T47D (cell line): ENCODE results near the gene RRP1.

ENCODE experiments used
- DNase-seq, 2 experiments: peaks; one replicate each; pipeline versions ENCODE4 v3.0.0 to v3.0.0-alpha.2; 2011 to 2012; ENCODE audit warnings: low read depth in 1 of 2, low spot score in 1 of 2
- JUND ChIP-seq: IDR thresholded peaks from 2 replicates; pipeline ENCODE4 v1.6.1; 2012; ENCODE audit warnings: low read depth
- in situ Hi-C: cut with HindIII; loops from 2 replicates; pipeline ENCODE4 v1.10.0; 2016; ENCODE audit warnings: low sequenced_read_pairs, low pct_unique_long_range_greater_than_20kb

Gene RRP1

DNA sequence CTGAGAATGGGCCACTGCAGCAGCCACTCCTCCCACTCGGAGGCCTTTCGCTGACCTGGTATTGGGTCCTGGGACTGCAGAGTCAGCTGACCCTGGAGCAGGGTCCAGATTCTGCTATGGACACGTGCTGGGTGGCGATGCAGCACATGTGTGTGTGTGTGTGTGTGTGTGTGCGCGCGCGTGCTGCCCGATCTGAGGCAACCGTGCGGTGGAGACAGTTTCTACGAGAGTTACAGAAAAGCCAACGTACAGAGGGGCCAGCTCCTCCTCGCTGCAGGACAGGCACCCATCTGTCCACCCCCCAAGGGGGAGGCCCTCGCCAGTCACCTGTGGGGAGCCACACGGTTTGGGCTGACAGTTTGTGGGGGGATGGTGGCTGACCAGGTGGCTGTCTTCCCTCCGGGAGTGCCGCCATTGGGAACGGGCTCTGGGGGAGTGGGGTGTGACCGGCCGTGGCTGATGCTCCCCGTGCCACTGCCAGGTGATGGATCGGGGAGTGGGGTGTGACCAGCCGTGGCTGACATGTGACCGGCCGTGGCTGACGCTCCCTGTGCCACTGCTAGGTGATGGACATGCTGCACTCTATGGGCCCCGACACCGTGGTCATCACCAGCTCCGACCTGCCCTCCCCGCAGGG, 37.3 kb upstream of the RRP1 start:
- no peak for TF ChIP-seq JUND
- in situ Hi-C loops, result no loop called here
- DNase-seq, result no peak

DNA sequence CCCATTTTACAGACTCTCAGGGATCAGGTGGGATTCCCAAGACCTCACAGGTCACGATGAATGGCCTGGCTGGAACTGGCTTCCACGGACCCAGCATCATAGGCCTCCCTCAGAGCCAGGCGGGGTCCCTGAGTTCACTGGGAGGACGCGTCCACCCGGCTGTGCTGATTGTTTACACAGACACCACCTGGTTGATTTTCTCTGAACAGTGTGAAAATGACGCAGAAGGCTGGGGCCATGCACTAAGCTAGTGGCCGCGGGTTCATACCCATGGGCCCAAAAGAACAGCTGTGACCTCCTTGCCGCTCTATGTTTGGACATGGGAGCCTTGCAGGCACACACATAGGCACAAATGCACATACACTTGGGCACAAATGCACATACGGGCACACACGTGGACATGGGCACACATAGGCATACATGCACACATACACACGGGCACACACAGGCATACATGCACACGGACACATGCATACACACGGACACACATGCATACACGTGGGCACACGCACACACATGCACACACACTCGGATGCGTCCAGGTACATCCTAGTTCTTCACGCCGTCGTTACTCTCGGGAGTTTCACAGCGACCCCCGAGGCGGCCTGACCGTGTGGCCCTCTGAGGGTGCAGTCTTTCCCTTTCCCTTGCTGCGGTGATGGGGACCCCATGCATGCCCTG, 36.5 kb upstream of the RRP1 start:
- no peak for DNase-seq
- TF ChIP-seq JUND, result no peak
- in situ Hi-C loops, result no loop called here

DNA sequence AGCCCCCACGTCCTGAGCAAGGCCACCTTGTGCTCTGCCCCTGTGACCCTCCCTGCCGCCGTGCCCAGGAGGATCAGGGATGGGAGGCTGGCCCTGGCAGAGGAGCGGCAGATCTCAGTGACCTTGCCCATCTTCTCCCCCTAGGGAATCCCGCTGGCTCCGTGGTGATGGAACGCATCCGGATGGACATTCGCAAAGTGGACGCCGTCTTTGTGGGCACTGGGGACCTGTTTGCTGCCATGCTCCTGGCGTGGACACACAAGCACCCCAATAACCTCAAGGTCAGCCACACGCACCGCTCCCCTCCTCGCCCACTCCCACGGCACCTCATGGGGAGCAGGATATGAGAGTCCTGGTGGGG, 36.0 kb upstream of the RRP1 start:
- in situ Hi-C loops, result no loop called here
- TF ChIP-seq JUND, result no peak
- no peak for DNase-seq

DNA sequence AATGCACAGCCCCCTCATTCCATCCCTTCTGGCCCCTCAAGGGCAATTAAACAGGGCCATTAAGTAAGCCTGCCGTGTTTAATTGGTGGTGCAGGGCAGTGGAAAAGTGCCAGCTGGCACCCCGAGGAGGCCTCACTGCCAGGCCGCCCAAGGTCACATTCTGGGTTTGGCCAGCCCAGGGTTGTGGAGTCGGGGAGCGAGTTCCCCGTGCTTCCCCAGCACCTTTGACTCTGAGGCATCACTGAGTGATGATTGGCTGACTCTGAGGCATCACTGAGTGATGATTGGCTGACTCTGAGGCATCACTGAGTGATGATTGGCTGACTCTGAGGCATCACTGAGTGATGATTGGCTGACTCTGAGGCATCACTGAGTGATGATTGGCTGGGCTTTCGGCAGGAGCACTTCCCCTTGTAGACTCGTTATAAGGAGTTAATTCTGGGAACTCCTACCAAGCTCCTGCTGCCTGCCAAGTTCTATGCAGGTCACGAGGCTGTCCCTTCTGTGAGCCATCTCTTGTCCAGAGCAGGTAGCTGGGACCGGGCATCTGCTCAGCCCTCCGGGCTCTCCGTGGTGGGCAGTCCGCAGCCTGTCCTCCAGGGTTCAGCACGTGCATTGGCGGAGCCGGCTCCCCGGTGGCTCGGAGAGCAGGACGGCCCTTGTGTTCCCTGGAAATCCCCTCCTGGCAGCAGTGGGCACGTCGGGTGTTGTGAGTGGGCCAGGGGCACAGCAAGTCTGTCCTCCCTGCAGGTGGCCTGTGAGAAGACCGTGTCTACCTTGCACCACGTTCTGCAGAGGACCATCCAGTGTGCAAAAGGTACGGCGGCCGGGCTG, 34.2 kb upstream of the RRP1 start:
- no peak for DNase-seq
- TF ChIP-seq JUND, result no peak
- in situ Hi-C loops, result no loop called here

DNA sequence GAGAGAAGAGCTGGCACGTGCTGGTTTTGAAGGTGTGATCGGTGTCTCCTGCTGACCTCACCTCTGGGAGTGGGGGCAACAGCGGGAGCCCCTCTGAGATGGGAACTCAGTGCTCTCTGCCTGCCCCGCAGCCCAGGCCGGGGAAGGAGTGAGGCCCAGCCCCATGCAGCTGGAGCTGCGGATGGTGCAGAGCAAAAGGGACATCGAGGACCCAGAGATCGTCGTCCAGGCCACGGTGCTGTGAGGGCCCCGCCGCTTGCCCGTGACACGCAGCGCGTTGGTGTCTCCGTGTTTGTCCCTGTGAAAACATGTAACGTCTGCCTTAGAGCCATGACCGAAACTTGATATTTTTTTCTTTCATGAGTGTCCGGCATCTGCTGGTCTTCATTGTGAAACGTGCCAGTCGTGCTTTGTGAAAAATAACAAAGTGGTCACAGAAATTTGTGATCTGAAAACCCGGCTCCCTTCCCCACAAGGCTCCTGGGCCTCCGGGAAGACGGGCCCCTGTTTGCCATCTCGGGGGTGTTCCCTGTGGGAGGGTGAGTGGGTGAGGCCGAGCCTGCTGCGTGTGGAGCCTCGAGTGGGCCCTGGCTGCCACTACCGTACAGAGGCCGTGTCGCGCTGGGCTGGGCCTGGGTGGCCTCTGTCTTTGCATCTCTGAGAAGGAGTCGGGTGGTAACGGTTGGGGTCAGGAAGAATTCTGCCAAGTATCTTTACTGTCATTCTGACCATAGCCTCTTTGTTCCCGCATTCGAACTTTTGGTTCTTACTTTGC, 33.4 kb upstream of the RRP1 start:
- in situ Hi-C loops, result no loop called here
- DNase-seq, result no peak
- no peak for TF ChIP-seq JUND

DNA sequence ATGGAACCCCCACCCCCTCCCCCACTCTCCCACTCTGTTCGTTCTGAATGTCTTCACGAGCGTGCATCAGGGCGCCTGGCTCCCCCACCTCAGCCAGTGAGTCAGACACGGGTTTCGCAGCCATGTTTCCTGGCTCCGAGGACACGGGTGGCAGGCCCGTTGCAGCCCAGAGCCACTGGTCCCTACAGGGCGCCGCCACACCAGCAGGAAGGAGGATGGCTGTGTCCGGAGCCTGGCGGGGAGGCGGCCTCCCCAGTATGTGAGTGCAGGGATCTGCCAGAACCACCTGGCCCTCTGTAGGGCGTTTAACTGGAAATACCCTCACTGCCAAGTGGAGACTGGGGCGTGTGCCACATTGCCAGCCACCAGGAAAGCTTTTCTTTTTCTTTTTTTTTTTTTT, 31.8 kb upstream of the RRP1 start:
- in situ Hi-C loops, result no loop called here
- no peak for TF ChIP-seq JUND
- DNase-seq, result no peak

DNA sequence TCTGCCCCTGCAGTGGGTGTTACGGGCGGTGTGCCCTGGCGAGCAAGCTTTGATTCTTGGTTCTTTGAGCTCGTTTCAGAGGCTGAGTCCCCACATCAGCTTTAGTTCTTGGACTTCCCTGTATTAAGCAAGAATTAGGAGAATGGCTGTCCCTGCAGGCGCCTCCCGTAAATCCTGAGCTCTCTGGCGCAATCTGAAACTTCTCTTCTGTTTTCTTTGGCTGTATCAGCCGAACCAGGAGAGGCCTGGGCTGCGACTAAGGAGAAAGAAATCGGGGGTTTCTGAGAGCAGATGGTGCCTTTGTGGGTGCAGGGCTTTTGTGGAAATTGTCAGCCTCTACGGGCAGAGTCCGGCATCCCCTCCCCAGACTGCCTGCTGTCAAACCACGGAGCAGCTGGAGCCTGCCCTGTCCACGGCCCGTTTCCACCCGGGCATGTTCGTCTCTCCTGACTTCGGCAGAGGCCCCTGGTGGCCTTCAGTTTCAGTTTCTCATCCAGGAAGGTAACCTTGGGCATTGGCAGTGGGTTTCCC, 31.2 kb upstream of the RRP1 start:
- no peak for TF ChIP-seq JUND
- in situ Hi-C loops, result no loop called here
- DNase-seq, result no peak

DNA sequence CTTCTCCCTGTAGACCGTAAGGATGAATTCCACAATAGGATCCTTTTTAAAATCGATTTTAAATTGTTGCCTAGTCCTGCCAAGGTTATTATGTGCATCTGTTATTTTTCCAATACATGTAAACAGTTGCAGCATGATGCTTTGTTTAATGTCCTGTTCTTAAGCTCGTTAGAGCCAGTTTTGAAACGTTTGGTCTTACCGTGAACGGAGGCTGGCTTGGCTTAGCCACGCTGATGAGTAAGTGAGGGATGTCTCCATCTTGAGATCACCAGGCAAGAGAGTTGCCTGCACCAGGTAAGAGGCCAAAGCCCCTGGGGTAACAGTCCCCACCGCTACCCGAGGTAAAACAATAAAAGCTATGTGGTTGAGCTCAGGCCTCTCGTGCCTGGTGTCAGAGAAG, 30.6 kb upstream of the RRP1 start:
- in situ Hi-C loops, result no loop called here
- DNase-seq, result no peak
- TF ChIP-seq JUND, result no peak

DNA sequence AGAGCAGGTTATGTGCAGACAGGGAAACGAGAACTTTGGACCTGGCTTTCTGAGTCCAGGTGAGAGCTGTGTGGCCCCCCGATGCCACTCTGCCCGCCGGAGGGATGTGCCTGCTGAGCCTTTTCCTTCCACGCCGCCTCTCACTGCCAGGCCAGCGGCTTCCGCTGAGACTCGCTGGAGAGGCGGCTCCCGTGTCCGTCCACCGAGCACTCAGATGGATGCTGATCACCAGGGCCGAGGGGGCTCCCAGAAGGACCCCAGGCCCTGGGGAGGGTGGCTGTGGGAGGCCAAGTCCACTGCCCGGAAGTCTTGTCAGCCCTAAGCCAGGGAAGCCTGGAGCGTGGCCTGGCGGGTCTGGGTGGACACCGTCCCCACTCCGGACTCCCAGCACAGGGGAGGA, 29.7 kb upstream of the RRP1 start:
- DNase-seq, result no peak
- in situ Hi-C loops, result no loop called here
- no peak for TF ChIP-seq JUND

DNA sequence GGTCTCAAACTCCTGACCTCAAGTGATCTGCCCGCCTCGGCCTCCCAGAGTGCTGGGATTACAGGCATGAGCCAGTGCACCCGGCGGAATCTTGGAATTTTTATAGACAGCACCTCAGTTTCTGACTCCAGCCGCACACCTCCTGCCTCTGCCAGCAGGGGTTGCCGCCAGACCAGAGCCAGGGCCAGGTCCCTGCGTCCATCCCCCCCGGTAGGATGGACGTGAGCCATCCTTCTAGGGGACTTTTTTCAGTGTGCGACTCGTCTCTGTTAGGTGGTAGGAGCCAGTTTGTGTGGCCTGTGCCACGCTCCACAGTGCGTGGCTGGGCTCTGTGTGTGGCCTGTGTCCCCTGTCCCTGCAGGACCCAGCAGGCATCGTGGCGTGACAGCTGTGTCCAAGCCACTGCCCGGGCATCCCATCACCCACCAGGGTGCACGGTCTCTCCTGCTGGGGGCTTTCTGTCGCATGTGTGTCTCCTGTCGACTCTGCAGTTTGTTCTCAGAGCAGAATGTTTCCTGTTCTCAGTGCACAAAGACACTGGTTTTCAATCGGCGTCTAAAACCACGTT, 28.9 kb upstream of the RRP1 start:
- in situ Hi-C loops, result no loop called here
- TF ChIP-seq JUND, result no peak
- DNase-seq, result no peak

DNA sequence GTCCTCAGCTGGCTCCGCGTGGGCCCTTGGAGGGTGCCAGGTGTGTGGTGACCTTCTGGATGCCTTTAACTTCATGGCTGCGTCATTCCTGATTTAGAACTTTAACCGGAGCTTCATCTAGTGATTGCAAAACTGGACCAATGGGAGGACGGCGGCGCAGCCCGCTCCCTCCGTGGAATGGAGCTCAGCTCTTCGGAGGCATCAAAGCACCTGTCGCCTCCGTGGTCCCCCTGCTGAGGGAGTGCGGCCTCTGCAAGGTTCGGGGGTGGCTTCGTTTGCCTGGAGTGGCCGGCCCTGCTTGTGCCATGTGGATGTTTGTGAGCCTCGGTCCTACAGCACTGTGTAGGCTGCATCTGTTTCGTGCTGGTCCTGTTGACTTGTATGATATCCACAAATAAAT, 27.5 kb upstream of the RRP1 start:
- no peak for DNase-seq
- in situ Hi-C loops, result no loop called here
- TF ChIP-seq JUND, result no peak
